Endothelial cell of umbilical vein (primary cell): ENCODE measurements around the gene ARMH4. TPM values are rescaled to one million over a fixed set of nuclear protein-coding genes. Genes with fewer than 3 reads are reported as not detected.
A peak's percentile ranks its signal among the peaks of the same experiment; 100 is the strongest.

Experiments used
- BruUV-seq: library from RNA; stranded (reverse); fragments of 400-500 nt; replicated peaks from 2 replicates; lab custom pipeline; 2021; lab: Mats Ljungman, UMichigan
- CTCF ChIA-PET: fragments of 300-600, 350-600 bp; sonication (Branson Sonifier 250); formaldehyde crosslinking; loops from one replicate; lab custom pipeline; 2021; ENCODE audit warnings: antibody characterized with exemption, inconsistent platforms; lab: Charles Lee
- POLR2A ChIA-PET: fragments of 300-600, 350-600 bp; sonication (Branson Sonifier 250); formaldehyde crosslinking; loops from one replicate; lab custom pipeline; 2021; ENCODE audit warnings: antibody characterized with exemption, inconsistent platforms; lab: Charles Lee
- DNase-seq: peaks from one replicate; pipeline ENCODE4 v3.0.0-alpha.2; 2011; ENCODE audit warnings: low read depth, low spot score
- FAIRE-seq: peaks from 2 replicates; lab custom pipeline; 2011; peaks lifted over from hg19 to GRCh38; lab: Jason Lieb, UNC
- H2AFZ ChIP-seq: 2 replicates; pipeline ENCODE4 v1.6.0; 2012; ENCODE audit warnings: low read depth, low read length, control low read depth, inconsistent platforms
- H3K27ac ChIP-seq: 2 replicates; pipeline ENCODE4 v1.5.1; 2011; ENCODE audit warnings: low read depth, mild to moderate bottlenecking, control low read depth, low read length, moderate library complexity; ENCODE audit not compliant: insufficient read depth
- H3K27me3 ChIP-seq, 2 experiments: 2 replicates each; pipeline versions ENCODE4 v1.6.0 to v1.6.1; 2011; ENCODE audit warnings: low read length in 2 of 2, mixed read lengths in 1 of 2; ENCODE audit not compliant: control insufficient read depth in 2 of 2, insufficient read depth in 2 of 2
- H3K36me3 ChIP-seq, 2 experiments: 2 replicates in 1 of 2; 3 replicates in 1 of 2; pipeline ENCODE4 v1.5.1; 2011; ENCODE audit warnings: low read length in 2 of 2, mild to moderate bottlenecking in 1 of 2, moderate library complexity in 1 of 2; ENCODE audit not compliant: control insufficient read depth in 2 of 2, insufficient read depth in 2 of 2; ENCODE audit errors: extremely low read depth in 1 of 2
- H3K4me1 ChIP-seq: 3 replicates; pipeline ENCODE4 v1.5.1; 2011; ENCODE audit warnings: mild to moderate bottlenecking, low read length; ENCODE audit not compliant: control insufficient read depth, insufficient read depth; ENCODE audit errors: extremely low read depth
- H3K4me2 ChIP-seq: 2 replicates; pipeline ENCODE4 v1.6.1; 2011; ENCODE audit warnings: low read length, control low read depth, mixed read lengths; ENCODE audit not compliant: insufficient read depth
- H3K4me3 ChIP-seq, 3 experiments: fragments of 200-600 bp in 1 of 3; sonication (generic), shearing (Covaris generic) in 1 of 3; replicated peaks in 1 of 3; 2 replicates each; pipeline ENCODE4 v1.5.1; 2011 to 2016; ENCODE audit warnings: control low read depth in 3 of 3, low read length in 3 of 3, mild to moderate bottlenecking in 2 of 3, inconsistent platforms in 1 of 3, low read depth in 1 of 3, moderate library complexity in 1 of 3; ENCODE audit not compliant: insufficient read depth in 1 of 3
- H3K79me2 ChIP-seq: 2 replicates; pipeline ENCODE4 v1.6.0; 2012; ENCODE audit warnings: low read length, inconsistent platforms; ENCODE audit not compliant: control insufficient read depth, insufficient read depth
- H3K9ac ChIP-seq: replicated peaks from 2 replicates; pipeline ENCODE3; 2011; ENCODE audit warnings: low read length, control low read depth; ENCODE audit not compliant: insufficient read depth; ENCODE audit errors: extremely low read depth
- H3K9me1 ChIP-seq: replicated peaks from 3 replicates; pipeline ENCODE4 v1.6.0; 2011; ENCODE audit warnings: mild to moderate bottlenecking, low read length; ENCODE audit not compliant: control insufficient read depth, insufficient read depth; ENCODE audit errors: extremely low read depth
- H3K9me3 ChIP-seq: replicated peaks from 2 replicates; pipeline ENCODE4 v1.5.1; 2012; ENCODE audit warnings: low read length, inconsistent platforms; ENCODE audit not compliant: control insufficient read depth, insufficient read depth
- H4K20me1 ChIP-seq: replicated peaks from 2 replicates; pipeline ENCODE3; 2011; ENCODE audit warnings: mild to moderate bottlenecking, low read length; ENCODE audit not compliant: control insufficient read depth, insufficient read depth; ENCODE audit errors: extremely low read depth
- EZH2 ChIP-seq: IDR thresholded peaks from 2 replicates; pipeline ENCODE4 v1.6.1; 2012; ENCODE audit warnings: borderline replicate concordance, low read depth, mild to moderate bottlenecking, moderate library complexity, low read length, inconsistent platforms; ENCODE audit not compliant: severe bottlenecking
- FOS ChIP-seq: IDR thresholded peaks from 2 replicates; pipeline ENCODE4 v1.6.1; 2011; ENCODE audit warnings: mild to moderate bottlenecking, low read length, moderate library complexity, borderline replicate concordance; ENCODE audit not compliant: insufficient read depth
- GATA2 ChIP-seq: IDR thresholded peaks from 2 replicates; pipeline ENCODE4 v1.7.0; 2011; ENCODE audit warnings: low read depth, mild to moderate bottlenecking, moderate library complexity, mixed read lengths, low read length; ENCODE audit not compliant: insufficient read length, insufficient read depth
- JUN ChIP-seq: IDR thresholded peaks from 2 replicates; pipeline ENCODE4 v1.6.1; 2011; ENCODE audit warnings: borderline replicate concordance, low read depth; ENCODE audit not compliant: insufficient read length, insufficient read depth
- MAX ChIP-seq: IDR thresholded peaks from 2 replicates; pipeline ENCODE4 v1.6.1; 2011; ENCODE audit not compliant: insufficient read depth, insufficient read length
- MYC ChIP-seq: IDR thresholded peaks from one replicate; pipeline ENCODE4 v1.6.1; 2011; ENCODE audit warnings: mild to moderate bottlenecking, low read depth, low read length
- POLR2A ChIP-seq: IDR thresholded peaks from 2 replicates; pipeline ENCODE4 v1.6.1; 2012; ENCODE audit warnings: low read depth, mild to moderate bottlenecking, control low read depth, low read length
- POLR2AphosphoS5 ChIP-seq: IDR thresholded peaks from 2 replicates; pipeline ENCODE4 v1.6.1; 2012; ENCODE audit warnings: low read depth, mild to moderate bottlenecking, control low read depth, low read length, moderate library complexity; ENCODE audit not compliant: insufficient read depth
- dilution Hi-C: fragments of 300-500 bp; cut with MboI; formaldehyde crosslinking; loops from one replicate; pipeline ENCODE4 v1.15.0; 2019; ENCODE audit warnings: low sequenced_read_pairs; ENCODE audit not compliant: extremely low pct_ligation_motif_present
- intact Hi-C: fragments of 100-400 bp; cut with micrococcal nuclease; formaldehyde crosslinking; loops from one replicate; pipeline ENCODE4 v1.10.0; 2022
- polyA plus RNA-seq, 4 experiments: library from polyadenylated mRNA; depleted of rRNA in 3 of 4; stranded (reverse) in 3 of 4; unstranded in 1 of 4; fragments of >200 nt; gene quantifications; 2 replicates each; pipeline versions ENCODE4 v1.2.1 to v1.2.3, GENCODE V29; 2011 to 2012; ENCODE audit warnings: missing spikeins in 1 of 4
- total RNA-seq: library from RNA; stranded (reverse); gene quantifications from 2 replicates; pipeline ENCODE4 v1.2.3, GENCODE V29; 2021
- TF ChIP-seq, protein P1 (sequence below), 2 donors: IDR thresholded peaks; 1 replicate in 1 of 2; 2 replicates in 1 of 2; pipeline ENCODE4 v1.5.1; 2011; ENCODE audit warnings: low read length in 2 of 2, mild to moderate bottlenecking in 2 of 2, moderate library complexity in 2 of 2, control low read depth in 1 of 2, inconsistent platforms in 1 of 2, low read depth in 1 of 2; ENCODE audit not compliant: insufficient read depth in 1 of 2; ENCODE audit errors: extremely low read depth in 1 of 2

Gene ARMH4
- total and polyA plus RNA-seq, 2 donors (not counting 3 experiments of a cell fraction or from before 2014, with no cell fraction given): 1.1 to 3.0 TPM

GRCh38 chr14:58200846-58201245, 48.8 kb upstream of the ARMH4 start:
- peak overlapping the region; percentile 100 for H3K4me2 ChIP-seq
- H3K4me1 ChIP-seq: peaks cover 18% of the 10 kb centered on the region
- H3K9me3 ChIP-seq: no peaks in the 10 kb centered on the region
- peak overlapping the region; percentile 77 for H3K27ac ChIP-seq
- BruUV-seq: no TSS peak
- peaks cover 22% of the 10 kb centered on the region for H3K79me2 ChIP-seq
- no peaks in the 10 kb centered on the region for H3K9me1 ChIP-seq
- H2AFZ ChIP-seq: peak overlapping the region; percentile 97
- H3K4me3 ChIP-seq: peak overlapping the region; percentile 93 to 100 (median 100)
- peak; percentile 39 for DNase-seq
- TF ChIP-seq JUN: no peak
- no peak for TF ChIP-seq MAX
- TF ChIP-seq FOS: no peak
- TF ChIP-seq POLR2A: no peak
- no peak for TF ChIP-seq GATA2
- TF ChIP-seq MYC: no peak
- no peak for TF ChIP-seq EZH2
- TF ChIP-seq, protein P1, sequence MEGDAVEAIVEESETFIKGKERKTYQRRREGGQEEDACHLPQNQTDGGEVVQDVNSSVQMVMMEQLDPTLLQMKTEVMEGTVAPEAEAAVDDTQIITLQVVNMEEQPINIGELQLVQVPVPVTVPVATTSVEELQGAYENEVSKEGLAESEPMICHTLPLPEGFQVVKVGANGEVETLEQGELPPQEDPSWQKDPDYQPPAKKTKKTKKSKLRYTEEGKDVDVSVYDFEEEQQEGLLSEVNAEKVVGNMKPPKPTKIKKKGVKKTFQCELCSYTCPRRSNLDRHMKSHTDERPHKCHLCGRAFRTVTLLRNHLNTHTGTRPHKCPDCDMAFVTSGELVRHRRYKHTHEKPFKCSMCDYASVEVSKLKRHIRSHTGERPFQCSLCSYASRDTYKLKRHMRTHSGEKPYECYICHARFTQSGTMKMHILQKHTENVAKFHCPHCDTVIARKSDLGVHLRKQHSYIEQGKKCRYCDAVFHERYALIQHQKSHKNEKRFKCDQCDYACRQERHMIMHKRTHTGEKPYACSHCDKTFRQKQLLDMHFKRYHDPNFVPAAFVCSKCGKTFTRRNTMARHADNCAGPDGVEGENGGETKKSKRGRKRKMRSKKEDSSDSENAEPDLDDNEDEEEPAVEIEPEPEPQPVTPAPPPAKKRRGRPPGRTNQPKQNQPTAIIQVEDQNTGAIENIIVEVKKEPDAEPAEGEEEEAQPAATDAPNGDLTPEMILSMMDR (IDR thresholded peaks at IDR 0.05; ENCODE audit: extremely low read depth in 1 of 2, insufficient read depth in 1 of 2, low read depth in 1 of 2, low read length in 2 of 2): no peak
- no peak for TF ChIP-seq POLR2AphosphoS5
- H3K27me3 ChIP-seq: peaks cover 1 to 6% of the 10 kb centered on the region in 2 experiments
- intact Hi-C loops: loop anchor here (1.0 to 2.0 kb wide), 4 partner anchors 38 to 226 kb away; partner anchors contain the start of genes ARMH4, KIAA0586, PSMA3 and TIMM9
- H3K36me3 ChIP-seq: peaks cover 0 to 2% of the 10 kb centered on the region in 2 experiments
- POLR2A ChIA-PET: interaction anchor here (1.1 to 1.3 kb wide), 2 partner anchors 44 to 97 kb away, joined by 3 read pairs; partner anchors contain the start of genes ARID4A and PSMA3
- CTCF ChIA-PET: interaction anchor here (1.0 kb wide), 1 partner anchor 51 kb away, joined by 3 read pairs; no protein-coding TSS in a partner anchor
- peak overlapping the region; percentile 98 for H3K9ac ChIP-seq
- H4K20me1 ChIP-seq: no peaks in the 10 kb centered on the region
- dilution Hi-C loops: no loop called here
- FAIRE-seq: no peak
